Measurements from ENCODE around the gene MEIOSIN.

The MEIOSIN gene

DNA sequence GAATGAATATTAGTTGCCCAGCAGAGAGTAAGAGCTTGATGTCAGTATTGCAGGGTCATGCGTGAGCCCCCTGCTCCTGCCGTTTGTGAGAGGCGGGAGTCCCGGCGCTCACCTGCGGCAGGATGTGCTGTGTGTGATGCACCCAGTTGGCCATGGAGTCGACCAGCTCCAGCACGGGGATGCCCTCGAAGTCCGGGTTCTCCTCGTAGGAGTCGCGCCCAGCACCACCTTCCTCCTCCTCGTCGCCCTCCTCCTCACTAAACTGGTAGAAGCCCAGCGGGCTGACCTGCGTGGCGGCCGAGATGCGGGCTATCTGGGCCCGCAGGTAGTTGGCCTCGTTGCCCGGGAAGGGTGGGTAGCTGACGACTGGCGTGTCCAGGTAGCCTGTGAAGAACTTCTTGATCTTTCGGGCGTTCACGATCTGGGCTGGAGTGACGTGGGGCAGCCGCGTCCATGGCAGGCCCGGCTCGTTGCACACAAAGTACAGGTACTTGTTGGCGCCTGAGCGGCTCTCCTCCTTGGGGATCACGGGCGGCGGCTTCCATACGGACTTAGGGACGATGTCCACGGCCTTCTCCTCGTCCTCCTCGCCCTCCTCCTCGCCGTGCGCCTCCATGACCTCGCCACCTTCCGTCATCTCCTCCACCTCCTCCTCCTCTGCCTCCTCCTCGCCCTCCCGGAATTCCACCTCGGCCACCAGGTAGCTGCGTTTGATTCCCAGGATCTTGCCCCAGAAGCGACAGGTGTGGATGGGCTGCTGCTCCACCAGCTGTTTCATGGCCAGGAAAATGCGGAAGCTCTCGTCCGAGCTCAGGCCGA, 71.1 kb downstream of the MEIOSIN start:
- DNase-seq, result no peak

DNA sequence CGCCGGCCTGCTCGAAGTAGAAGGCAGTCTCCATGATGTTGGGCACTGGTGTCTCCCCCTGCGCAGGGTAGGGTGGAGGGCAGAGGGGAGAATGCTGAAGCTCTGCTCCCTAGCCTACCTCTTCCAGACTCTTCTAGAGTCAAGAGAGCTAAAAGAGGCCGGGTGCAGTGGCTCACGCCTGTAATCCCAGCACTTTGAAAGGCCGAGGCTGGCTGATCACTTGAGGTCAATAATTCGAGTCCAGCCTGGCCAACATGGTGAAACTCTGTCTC, 71.7 kb downstream of the MEIOSIN start:
- no peak for DNase-seq

DNA sequence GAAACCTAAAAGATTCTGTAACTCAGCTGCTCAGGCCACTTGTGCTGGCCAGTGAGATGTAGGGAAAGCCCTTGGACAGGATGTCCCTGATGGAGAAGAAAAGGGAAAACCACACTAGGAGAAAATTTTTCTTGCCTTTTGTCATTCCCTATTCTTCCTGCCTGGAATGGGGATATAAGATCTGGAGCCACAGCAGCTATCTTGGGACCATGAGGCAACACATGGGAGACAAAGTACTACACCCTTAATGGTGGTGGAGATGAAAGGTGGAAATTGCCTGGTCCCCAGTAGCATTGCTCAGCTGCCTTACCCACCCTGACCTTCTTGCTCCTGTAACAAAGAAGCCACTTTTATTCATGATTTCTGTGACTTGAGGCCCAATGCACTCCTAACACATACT, 72.5 kb downstream of the MEIOSIN start:
- no peak for DNase-seq

DNA sequence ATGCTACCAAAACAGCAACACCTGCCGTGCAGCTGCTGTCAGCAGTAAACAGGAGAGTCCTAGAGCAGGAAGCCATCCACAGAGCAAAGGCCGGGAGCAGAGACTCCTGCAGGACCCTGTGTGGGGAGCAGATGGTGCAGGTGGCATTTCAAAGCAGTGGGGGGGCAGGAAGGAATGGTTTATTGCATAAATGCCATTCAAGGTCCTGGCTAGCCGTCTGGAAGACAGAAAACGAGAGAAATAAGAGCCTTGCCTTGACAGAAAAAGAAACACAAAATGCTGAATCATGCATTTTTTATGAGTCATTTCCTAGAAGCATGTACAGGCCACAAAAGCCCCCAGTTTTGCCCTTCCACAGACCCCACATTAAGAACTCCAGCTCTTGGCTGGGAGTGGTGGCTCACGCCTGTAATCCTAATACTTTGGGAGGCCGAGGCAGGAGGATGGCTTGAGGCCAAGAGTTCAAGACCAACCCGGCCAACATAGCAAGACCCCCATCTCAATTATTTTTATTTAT, 76.5 kb downstream of the MEIOSIN start:
- peak; percentile 56 for DNase-seq

DNA sequence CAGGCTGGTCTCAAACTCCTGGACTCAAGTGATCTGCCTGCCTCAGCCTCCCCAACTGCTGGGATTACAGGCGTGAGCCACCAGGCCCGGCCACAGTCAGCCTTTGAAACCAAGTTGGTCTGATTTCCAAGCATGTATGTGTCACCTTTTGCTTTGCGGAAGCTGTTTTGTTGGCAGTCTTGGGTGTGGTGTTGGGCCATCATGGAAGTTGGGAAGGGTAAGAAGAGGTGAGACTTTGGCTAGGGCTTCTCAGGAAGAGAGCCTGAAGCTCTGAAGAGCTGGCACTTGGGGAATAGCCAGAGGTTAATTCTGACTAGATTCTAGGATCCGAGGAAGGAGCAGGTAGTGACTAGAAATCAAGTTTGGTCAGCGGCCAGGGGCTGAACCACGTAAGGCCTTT, 79.1 kb downstream of the MEIOSIN start:
- no peak for DNase-seq

Measured in NCI-H82 (cell line).